Tibial nerve (tissue), 4 donors: ENCODE measurements around the gene ZFAND2B. TPM values are rescaled to one million over a fixed set of nuclear protein-coding genes. Genes with fewer than 3 reads are reported as not detected.
"Not testable (repeated sequence)": the region's sequence is repeated elsewhere in the genome, so short reads cannot be mapped to it uniquely, and the experiment has no call there.

Source experiments
- DNase-seq, 2 donors: peaks; one replicate each; pipeline ENCODE4 v3.0.0-alpha.2; 2019; ENCODE audit warnings: low spot score in 2 of 2
- H3K27ac ChIP-seq, 4 donors: fragments of 200-600 bp; sonication (generic) in 3 of 4; one replicate each; pipeline ENCODE4 v1.5.1; 2017 to 2019; ENCODE audit warnings: mild to moderate bottlenecking in 1 of 4
- H3K27me3 ChIP-seq, 2 donors: fragments of 200-600 bp; sonication (generic) in 1 of 2; one replicate each; pipeline versions ENCODE4 v1.5.1 to v1.6.0; 2017 to 2019
- H3K36me3 ChIP-seq, 3 donors: fragments of 200-600 bp; sonication (generic); one replicate each; pipeline ENCODE4 v1.5.1; 2018 to 2019
- H3K4me1 ChIP-seq, 4 donors: fragments of 200-600 bp; sonication (generic) in 3 of 4; one replicate each; pipeline ENCODE4 v1.5.1; 2017 to 2019
- H3K4me3 ChIP-seq, 4 donors: fragments of 200-600 bp; sonication (generic) in 3 of 4; one replicate each; pipeline ENCODE4 v1.5.1; 2017 to 2019; ENCODE audit warnings: mild to moderate bottlenecking in 1 of 4, moderate library complexity in 1 of 4
- H3K9me3 ChIP-seq, 4 donors: fragments of 200-600 bp; sonication (generic) in 3 of 4; one replicate each; pipeline ENCODE4 v1.5.1; 2017 to 2019
- EP300 ChIP-seq, 2 donors: sonication (generic); formaldehyde crosslinking; IDR thresholded peaks; one replicate each; pipeline ENCODE4 v1.6.1; 2017; ENCODE audit warnings: antibody characterized with exemption in 2 of 2, mild to moderate bottlenecking in 1 of 2
- POLR2A ChIP-seq, 2 donors: fragments of 450-650 bp; IDR thresholded peaks; one replicate each; pipeline ENCODE4 v1.6.1; 2017; ENCODE audit warnings: antibody characterized with exemption in 2 of 2, mild to moderate bottlenecking in 2 of 2, moderate library complexity in 2 of 2
- WGBS, 2 donors: methylation state at CpG; one replicate each; pipeline ENCODE4 v1.1.5; 2018; 5-methylcytosine and 5-hydroxymethylcytosine counted together
- total RNA-seq, 4 donors: library from RNA; depleted of rRNA; stranded (reverse); fragments of >200 nt; gene quantifications; one replicate each; pipeline ENCODE4 v1.1.0, GENCODE V29; 2016
- TF ChIP-seq, protein P1 (sequence below), 5 experiments: fragments of 200-600 bp in 3 of 5; fragments of 450-650 bp in 2 of 5; sonication (generic) in 3 of 5; IDR thresholded peaks; one replicate each; pipeline ENCODE4 v1.5.1; 2016 to 2019; ENCODE audit warnings: antibody characterized with exemption in 5 of 5, mild to moderate bottlenecking in 3 of 5, moderate library complexity in 2 of 5

The ZFAND2B gene
- total RNA-seq, 4 donors from 2014 or later, result 30.3 to 58.8 (median 50.5) TPM

- TF ChIP-seq, protein P1, sequence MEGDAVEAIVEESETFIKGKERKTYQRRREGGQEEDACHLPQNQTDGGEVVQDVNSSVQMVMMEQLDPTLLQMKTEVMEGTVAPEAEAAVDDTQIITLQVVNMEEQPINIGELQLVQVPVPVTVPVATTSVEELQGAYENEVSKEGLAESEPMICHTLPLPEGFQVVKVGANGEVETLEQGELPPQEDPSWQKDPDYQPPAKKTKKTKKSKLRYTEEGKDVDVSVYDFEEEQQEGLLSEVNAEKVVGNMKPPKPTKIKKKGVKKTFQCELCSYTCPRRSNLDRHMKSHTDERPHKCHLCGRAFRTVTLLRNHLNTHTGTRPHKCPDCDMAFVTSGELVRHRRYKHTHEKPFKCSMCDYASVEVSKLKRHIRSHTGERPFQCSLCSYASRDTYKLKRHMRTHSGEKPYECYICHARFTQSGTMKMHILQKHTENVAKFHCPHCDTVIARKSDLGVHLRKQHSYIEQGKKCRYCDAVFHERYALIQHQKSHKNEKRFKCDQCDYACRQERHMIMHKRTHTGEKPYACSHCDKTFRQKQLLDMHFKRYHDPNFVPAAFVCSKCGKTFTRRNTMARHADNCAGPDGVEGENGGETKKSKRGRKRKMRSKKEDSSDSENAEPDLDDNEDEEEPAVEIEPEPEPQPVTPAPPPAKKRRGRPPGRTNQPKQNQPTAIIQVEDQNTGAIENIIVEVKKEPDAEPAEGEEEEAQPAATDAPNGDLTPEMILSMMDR (IDR thresholded peaks at IDR 0.05), result no peak
- TF ChIP-seq POLR2A (IDR thresholded peaks at IDR 0.05) (no peak), EP300 (IDR thresholded peaks at IDR 0.05) (no peak)
- peaks cover 0 to 4% (median 0%) of the 10 kb centered on the region in 4 donors for H3K4me1 ChIP-seq
- peaks cover 0 to 11% of the 10 kb centered on the region in 2 donors for H3K27me3 ChIP-seq
- H3K36me3 ChIP-seq, result no peaks in the 10 kb centered on the region
- no peak overlapping the region for H3K27ac ChIP-seq
- H3K9me3 ChIP-seq, result no peaks in the 10 kb centered on the region
- H3K4me3 ChIP-seq, result no peak overlapping the region
- 94 to 100% methylated on average over 1 of the region's 1 CpG for WGBS, 2 donors
- DNase-seq, result no peak
Observed at GRCh38 chr2:219197388-219197787, 9.2 kb upstream of the ZFAND2B start.

DNA sequence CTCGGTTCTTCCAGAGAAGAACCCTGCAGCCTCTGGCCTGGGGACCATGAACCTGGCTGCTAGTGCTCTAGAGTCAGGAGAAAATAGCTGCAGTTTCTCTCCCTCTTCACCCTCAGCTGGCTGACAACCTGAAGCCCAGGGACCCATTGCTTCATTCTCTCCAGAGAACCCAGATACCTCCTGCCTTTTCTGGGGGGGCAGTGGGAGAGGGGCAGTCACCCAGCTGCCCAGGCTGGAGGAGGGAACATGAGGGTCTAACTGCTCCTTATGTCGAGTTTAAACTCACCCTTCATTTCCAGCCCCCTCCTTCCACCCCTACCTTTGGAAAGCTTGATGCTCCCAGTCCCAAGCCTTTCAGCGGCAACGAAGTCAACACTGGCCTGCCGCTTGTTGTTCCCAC, 7.6 kb upstream of the ZFAND2B start:
- Histone ChIP-seq H3K27me3 (peaks cover 0 to 11% of the 10 kb centered on the region in 2 donors), H3K4me1 (peaks cover 0 to 4% (median 0%) of the 10 kb centered on the region in 4 donors), H3K9me3 (no peaks in the 10 kb centered on the region), H3K36me3 (no peaks in the 10 kb centered on the region), H3K27ac (no peak overlapping the region), H3K4me3 (no peak overlapping the region)
- WGBS, 2 donors, result 77 to 88% methylated on average over 5 of the region's 5 CpGs
- TF ChIP-seq, protein P1 (IDR thresholded peaks at IDR 0.05), result no peak
- TF ChIP-seq EP300 (IDR thresholded peaks at IDR 0.05) (no peak), POLR2A (IDR thresholded peaks at IDR 0.05) (no peak)
- no peak for DNase-seq

GRCh38 chr2:219199470-219200211, 6.9 kb upstream of the ZFAND2B start:
- 88 to 89% methylated on average over 12 of the region's 12 CpGs for WGBS, 2 donors

GRCh38 chr2:219200502-219201326, 5.9 kb upstream of the ZFAND2B start:
- peak in 1 of 2 donors; percentile 2 for DNase-seq
- WGBS, 2 donors, result 51 to 56% methylated on average over 24 to 26 of the region's 26 CpGs

More at GRCh38 chr2:219199470-219200211, 6.9 kb upstream of the ZFAND2B start:
- H3K27ac ChIP-seq, result no peak overlapping the region
- H3K36me3 ChIP-seq, result no peaks in the 10 kb centered on the region
- H3K4me3 ChIP-seq, result no peak overlapping the region
- H3K4me1 ChIP-seq, result peaks cover 0 to 4% (median 0%) of the 10 kb centered on the region in 4 donors
- no peaks in the 10 kb centered on the region for H3K9me3 ChIP-seq
- peak in 1 of 2 donors; percentile 3 for DNase-seq
- peaks cover 0 to 11% of the 10 kb centered on the region in 2 donors for H3K27me3 ChIP-seq
- TF ChIP-seq POLR2A (IDR thresholded peaks at IDR 0.05) (no peak), EP300 (IDR thresholded peaks at IDR 0.05) (no peak)
- TF ChIP-seq, protein P1 (IDR thresholded peaks at IDR 0.05), result no peak

DNA sequence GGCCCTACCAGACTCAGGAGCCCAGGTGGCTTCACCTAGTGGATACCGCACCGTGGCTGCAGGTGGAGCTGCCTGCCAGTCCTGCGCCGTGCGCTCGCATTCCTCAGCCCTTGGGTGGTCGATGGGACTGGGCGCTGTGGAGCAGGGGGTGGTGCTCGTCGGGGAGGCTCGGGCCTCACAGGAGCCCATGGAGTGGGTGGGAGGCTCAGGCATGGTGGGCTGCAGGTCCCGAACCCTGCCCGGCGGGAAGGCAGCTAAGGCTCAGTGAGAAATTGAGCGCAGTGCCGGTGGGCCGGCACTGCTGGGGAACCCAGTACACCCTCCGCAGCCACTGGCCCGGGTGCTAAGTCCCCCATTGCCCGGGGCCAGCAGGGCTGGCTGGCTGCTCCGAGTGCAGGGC, 5.3 kb upstream of the ZFAND2B start:
- H3K27ac ChIP-seq, H3K9me3 ChIP-seq, H3K36me3 ChIP-seq, DNase-seq, H3K4me3 ChIP-seq: not testable (repeated sequence)
- Histone ChIP-seq H3K27me3 (peaks cover 0 to 11% of the 10 kb centered on the region in 2 donors), H3K4me1 (peaks cover 0 to 11% (median 0%) of the 10 kb centered on the region in 4 donors)
- WGBS, 2 donors, result 85 to 92% methylated on average over 14 to 18 of the region's 21 CpGs

More at GRCh38 chr2:219200502-219201326, 5.9 kb upstream of the ZFAND2B start:
- not testable (repeated sequence) for H3K36me3 ChIP-seq, H3K9me3 ChIP-seq, H3K27ac ChIP-seq, H3K4me3 ChIP-seq, H3K4me1 ChIP-seq
- peaks cover 0 to 11% of the 10 kb centered on the region in 2 donors for H3K27me3 ChIP-seq
